ENCODE data around the gene SESN1.
A peak's percentile ranks its signal among the peaks of the same experiment; 100 is the strongest.

The SESN1 gene

DNA sequence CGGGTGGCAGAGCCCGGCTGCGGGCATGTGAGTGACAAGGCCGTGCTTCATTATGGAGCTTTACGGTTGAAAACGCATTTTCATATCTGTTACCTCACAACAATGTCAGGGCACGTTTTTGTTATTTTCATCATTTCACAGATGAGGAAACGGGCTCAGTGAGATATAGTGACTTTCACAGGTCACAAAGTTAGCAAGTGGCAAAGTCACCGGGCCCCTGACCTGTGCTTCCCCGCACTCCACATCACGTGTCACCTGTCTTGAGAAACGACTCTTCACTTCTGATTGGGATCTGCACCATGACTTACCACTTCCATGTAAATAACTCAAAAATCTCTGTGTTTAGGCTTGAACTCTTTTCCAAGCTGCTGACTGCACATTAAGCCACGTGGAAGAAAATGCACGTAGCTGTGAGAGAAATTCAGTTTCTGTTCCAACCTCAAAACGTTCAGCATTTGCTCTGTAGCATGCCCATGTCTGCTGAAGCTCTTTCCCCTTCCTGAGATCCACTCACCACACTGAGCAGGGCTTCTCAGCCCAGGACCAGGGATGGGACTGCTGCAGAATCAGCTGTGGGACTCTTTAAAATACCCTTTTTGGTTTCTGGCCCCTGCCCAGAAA is 139.2 kb downstream of the SESN1 start:
- DNase-seq: no peak

- DNase-seq: no peak
These were observed 141.0 kb downstream of the SESN1 start for GRCh38 chr6:108953681-108954080.

GRCh38 chr6:108952776-108953486 is 141.7 kb downstream of the SESN1 start:
- no peak for DNase-seq

DNA sequence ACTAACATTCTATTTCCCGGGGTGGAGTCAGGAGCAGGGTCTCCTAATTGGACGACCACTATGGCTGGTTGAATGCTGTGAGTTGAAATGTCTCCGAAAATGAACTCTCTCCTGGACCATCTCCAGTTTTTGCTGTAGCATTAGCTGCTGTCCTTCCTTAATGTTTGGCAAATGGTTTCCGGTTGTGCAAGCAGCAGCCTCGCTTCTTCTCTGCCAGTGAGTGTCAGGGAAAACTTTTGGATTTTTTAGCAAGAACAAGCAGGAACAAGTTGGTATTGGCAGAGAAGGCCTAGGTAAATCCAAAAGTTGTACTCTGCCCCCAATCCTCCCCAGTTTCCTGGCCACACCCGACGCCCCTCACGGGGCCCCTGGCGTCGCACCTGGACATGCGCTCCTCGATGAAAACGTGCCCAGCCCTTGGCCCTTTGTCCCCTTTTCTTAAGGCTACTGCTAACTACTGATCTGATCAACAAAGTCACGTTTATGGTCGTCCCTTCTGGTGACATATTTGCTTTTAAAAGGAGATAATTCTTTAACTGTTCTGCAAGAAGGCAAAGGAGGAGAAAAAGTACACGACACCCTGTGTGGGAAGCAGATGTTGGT is 143.2 kb downstream of the SESN1 start:
- no peak for DNase-seq

- DNase-seq: peak; percentile 85
These were observed 146.4 kb downstream of the SESN1 start for GRCh38 chr6:108948181-108948661.

- peak; percentile 26 for DNase-seq
These were observed 147.4 kb downstream of the SESN1 start for GRCh38 chr6:108947114-108947854.

DNA sequence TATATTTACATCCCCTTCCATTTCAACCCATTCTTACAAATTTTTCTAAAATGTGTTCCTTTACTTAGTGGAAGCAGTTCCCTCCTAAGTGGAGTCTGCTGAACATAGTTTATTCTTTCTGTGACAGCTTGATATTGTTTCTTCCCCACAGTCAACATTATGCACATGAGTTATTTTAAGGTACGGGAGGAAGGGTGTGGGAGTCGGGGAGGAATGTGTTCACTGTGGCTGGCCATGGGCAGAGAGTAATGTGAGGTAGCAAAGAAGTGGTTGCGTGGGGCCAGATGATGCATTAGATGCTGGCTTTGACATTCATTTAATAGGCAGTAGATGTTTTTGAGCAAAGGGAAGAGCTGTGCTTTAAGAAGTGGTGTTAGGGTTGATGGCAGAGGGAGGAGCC is 148.0 kb downstream of the SESN1 start:
- no peak for DNase-seq

DNA sequence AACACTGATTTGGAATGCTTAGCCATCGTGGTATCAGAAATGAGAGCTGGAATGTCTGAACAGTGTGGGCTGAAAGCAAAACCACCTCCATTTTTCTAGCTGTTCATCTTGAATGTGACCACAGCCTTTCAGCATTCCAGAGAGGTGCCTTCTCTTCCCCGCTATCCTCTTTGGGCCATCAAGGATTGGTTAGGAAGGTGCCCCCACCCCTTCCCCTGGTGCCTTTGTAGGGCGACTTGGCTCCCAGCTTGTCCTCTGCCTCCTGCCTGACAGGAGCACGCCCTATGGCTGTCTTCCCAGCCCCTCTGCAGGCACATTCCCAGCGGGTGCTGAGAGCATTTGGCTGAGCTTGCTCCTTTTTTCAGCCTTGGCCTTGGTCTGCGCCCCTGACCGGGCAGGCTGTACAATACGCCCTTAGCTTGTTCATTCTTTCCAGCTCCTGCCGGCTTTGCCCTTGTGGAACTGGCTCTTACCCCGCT is 148.9 kb downstream of the SESN1 start:
- DNase-seq: no peak

DNA sequence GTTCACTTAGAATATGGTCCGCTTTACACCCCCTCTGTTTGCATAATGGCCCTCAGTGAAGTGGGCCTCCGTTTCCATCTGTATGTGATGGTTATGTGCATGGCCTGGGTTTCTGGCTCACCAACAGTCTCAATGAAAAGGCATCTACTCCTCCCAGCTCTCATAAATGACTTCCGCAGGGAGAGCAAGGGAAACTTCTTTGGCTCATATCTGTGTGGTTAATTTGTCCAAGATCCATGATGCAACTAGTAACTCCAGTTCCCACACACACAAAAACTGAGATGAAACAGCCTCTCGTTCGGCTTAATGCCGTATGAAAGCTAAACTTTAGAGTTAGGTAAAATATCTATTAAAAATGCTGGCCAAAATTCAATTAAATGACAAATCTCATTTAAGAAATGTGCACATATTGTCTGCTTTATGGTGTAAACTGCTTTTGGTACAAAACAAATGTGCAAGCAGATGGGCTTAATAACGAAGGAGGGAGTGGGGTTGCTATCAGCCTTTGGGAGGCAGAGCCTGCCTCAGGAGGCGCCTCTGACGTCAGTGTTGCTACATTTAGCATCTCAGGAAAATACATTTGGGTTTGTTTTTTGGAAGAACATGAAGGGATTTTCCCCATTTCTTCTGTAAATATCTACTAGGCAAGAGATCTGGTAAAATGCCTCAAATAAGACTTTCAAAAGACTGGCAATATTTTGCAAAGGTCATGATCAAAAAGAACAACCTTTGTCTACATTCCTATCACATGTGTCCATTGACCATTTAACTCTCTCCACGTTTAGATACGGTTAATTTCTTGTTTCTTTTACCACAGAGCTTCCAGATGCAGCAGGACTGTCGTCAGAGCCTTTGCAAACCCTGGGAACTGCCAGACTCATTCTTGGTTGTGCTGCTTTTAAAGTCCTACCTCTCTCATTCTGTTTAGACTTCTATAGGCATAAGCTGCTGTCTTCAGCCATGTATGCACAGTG is 149.7 kb downstream of the SESN1 start:
- peak; percentile 36 for DNase-seq

GRCh38 chr6:108944071-108944470 is 150.6 kb downstream of the SESN1 start:
- no peak for DNase-seq

DNA sequence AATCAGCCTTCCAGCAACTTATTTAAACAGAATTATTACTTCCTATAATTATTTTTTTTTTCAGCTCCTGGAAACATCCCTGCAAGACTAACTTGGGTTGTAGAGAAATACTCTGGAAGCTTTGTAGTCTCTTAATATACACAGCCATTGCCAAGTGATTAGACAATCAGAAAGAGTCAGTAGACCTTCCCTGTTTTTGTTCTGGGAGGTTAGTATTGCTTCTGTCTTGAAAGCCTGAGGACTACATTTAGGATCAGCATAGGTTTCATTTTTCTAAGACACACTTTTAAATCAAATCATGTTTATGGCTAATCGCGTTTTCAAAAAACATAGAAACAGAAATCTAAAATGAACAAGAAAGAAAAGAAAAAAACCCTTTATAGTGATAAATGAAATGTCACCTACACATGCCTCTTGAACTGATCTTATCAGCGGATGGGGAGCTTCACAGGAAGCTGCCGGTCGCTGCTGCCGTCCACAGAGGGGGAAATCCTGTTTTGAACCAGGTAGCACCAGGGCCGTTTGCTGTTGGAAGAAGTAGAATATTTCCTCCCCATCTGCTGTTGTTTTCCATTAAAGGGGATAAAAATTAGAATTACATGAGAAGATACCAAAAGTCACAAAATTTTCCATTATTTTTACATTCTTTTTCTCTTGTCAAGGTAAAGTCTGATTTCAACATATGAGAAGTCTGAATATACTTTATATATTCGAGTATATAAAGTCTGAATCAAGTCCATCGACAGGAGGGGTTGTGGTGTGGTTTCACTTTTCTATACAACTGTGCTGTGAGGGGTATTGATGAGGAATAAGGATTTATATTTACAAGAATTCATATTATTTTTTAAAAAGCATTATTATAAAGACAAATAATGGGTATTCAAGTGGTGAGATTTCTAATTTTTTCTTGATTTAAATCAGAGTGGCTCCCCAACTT is 151.8 kb downstream of the SESN1 start:
- no peak for DNase-seq

- DNase-seq: no peak
These were observed 152.8 kb downstream of the SESN1 start for GRCh38 chr6:108941859-108942258.

GRCh38 chr6:108941281-108941680 is 153.4 kb downstream of the SESN1 start:
- DNase-seq: no peak

DNA sequence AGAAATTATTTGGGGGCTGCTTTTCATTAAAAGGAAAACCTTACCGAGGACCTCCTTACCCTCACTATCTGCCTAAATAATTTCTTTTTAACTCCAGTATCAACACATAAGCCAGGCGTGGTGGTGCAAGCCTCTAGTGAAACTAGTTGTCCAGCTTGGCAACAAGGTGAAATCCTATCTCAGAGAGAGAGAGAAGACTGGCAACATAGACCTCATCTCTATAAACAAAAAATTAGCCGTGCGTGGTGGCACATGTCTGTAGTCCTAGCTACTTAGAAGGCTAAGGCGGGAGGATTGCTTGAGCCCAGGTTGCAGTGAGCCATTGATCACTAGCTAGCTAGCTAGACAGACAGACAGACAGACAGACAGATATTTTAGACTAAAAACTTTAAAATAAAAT is 153.9 kb downstream of the SESN1 start:
- no peak for DNase-seq

GRCh38 chr6:108937170-108937569 is 157.5 kb downstream of the SESN1 start:
- DNase-seq: no peak
